NCI-H2227 (cell line): ENCODE data around the gene GRIK4.

Experiments
- DNase-seq: peaks from one replicate; lab custom pipeline; 2025; ENCODE audit not compliant: unreplicated experiment; lab: John Stamatoyannopoulos, UW

Gene GRIK4

DNA sequence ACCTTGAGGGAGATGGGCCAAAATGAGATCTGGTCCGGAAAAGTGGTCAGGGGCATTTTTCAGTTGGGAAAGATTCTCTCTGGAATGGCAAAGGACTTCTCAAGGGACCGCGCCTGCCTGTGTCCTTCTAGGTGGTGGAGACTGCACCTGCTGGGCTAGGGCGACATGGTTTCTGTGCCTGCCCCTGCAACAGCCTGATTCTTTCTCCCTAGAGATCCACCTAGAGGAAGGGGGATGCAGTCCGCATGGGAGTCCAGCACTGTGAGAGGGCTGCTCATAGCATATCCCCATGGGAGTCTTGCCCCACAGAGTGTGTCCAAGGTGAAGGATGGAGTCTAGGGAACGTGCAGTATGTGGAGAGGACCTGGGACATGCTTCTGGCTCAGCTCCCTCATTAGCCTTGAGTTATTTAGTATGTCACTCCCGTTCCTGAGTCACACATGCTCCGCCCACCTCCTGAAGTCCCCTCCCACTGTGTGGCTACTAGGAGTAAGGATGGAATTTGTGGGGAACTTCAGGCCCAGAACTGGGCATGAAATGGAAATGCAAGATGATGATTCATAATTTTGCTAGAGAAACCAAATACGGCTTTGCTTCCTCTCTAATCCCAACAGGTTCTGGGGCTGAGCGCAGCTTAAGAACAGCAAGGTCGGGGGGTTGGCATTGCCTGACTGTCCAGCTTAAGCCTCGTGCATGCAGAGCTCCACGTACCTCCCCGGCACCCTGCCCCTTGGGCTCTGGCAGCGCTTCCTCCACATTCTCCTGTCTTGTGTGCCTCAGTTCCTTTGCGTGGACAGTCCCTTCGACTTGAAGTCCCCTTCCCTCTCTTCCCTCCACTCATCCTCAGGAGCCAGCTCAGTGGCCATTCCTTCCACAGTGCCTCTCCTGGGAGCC is 35.0 kb downstream of the GRIK4 start:
- DNase-seq: no peak

DNA sequence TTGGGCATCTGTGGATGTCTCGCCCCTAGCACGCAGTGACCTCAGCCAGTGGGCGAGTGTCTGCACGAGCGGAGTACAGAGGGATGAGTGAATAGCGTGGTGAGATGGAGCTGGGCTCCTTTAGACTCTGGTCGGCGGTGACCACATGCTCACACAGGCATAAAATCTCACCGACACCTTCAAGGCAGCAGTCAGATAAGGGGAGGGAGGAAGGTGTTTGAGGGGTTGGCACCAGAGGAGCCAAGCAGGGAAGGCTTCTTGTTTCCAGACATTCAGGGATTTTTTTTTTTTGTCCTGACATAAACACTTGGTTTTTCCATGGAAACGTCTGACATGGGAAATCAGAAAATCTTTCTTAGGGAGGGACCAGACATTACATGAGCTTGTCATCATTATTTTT is 35.8 kb downstream of the GRIK4 start:
- no peak for DNase-seq

DNA sequence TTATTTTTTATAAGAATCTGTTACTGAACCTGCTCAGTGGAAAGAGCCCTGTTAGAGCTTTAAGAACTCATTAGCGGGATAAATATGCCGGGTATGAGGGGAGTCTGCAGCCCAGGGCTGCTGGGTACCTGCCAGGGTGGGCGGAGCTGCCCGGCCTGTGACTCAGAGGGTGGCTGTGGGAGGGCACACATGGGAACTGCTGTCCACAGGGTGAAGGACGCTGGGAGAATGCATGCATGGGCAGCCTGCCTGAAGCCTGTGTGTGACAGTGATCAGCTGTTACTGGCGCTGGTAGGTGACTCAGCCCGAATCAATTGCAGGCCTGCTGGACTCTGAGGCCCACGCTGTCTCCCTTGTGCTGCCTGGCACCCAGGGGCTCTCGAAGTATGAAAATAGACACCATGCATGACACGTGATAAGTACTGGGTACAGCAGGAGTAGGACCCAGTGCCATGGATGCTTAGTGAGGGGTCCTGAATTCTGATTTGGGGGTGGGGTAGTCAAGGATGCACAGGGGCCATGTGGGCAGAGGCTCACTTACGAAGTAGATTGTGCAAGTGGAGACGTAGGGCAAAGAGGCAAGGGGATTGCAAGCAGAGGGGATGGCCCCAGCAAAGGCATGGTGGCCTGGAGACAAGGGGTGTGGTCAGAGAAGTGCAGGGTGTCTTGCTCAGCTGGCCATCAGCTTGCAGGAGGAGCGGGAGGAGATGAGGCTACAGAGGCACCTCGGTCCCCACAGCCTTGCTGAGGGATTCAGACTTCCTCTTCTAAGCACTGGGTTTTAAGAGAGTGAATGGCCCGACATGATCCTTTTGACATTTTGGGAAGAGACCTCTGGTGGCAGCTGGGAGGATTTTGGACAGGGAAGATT is 36.5 kb downstream of the GRIK4 start:
- peak; percentile 43 for DNase-seq

DNA sequence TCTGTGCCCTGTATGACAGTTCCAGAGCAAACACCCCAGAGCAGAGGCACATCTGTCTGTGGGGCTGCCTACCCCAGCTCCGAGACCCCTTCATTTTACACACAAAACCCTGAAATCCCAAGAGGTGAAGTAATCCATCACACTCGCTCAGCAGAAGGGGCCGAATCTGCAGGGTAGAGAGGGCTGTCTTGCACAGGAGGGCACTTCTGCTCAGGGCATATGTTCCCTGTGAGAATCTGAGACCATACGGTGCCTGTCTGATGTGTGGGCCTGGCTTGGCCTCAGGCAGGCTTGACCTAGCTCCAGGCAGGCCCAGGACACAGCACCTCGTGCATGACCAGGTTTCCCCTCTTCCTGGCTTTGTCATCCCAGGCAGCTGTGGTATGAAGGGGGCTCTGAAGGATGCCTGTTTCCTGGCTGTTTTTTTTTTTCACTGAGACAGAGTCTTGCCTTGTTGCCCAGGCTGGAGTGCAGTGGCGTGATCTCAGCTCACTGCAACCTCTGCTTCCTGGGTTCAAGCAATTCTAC is 37.2 kb downstream of the GRIK4 start:
- DNase-seq: no peak

DNA sequence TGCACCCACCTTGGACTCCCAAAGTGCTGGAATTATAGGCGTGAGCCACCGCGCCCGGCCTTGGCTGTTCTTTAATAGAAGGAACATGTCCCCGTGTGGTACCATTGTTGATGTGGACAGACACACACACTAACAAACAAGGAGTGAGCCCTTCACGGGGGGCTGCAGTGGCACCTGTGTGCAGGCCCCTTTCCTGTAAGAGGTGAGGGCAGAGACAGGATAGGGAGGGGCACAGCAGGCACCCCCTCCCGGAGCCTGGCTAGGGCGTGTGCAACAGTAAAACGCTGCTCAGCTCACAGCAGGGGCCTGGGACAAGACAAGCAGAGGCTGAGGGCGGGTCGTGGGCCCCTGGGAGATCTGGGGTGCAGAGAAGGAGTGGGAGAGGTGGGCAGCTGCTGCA is 37.8 kb downstream of the GRIK4 start:
- DNase-seq: no peak

DNA sequence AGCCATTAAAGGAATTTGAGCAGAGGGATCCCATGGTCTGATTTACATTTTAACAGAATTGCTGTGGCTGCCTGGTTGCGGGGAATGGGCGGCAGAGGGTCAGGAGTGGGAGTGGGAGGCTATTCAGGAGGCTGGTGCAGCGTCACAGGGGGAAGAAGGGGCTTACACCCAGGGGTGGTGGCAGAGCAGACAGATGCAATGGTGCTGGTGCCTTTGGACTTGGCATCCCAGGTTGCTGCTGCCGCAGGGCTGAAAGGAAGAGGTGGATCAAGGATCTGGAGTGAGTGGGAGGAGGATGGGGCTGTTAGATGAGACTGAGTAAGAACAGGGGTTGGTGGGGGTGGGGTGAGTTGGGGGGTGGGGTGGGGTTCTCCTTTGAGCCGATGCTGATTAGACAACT is 38.5 kb downstream of the GRIK4 start:
- no peak for DNase-seq

DNA sequence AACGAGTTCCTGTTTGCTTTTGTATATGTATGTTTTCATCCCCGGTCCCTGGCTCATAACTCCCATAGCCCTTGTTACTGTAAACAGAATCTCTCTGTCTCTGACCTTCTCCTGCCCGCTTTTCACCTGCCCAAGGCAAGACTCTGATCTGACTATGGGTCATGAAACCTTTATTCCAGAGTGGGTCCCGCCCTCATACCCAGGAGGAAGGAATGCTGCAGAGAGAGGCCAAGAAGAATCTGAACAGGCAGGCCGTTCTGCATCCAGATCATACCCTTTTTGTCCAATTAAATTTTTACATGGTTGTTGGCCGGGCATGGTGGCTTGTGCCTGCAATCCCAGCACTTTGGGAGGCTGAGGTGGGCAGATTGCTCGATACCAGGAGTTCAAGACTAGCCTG is 39.6 kb downstream of the GRIK4 start:
- DNase-seq: no peak

DNA sequence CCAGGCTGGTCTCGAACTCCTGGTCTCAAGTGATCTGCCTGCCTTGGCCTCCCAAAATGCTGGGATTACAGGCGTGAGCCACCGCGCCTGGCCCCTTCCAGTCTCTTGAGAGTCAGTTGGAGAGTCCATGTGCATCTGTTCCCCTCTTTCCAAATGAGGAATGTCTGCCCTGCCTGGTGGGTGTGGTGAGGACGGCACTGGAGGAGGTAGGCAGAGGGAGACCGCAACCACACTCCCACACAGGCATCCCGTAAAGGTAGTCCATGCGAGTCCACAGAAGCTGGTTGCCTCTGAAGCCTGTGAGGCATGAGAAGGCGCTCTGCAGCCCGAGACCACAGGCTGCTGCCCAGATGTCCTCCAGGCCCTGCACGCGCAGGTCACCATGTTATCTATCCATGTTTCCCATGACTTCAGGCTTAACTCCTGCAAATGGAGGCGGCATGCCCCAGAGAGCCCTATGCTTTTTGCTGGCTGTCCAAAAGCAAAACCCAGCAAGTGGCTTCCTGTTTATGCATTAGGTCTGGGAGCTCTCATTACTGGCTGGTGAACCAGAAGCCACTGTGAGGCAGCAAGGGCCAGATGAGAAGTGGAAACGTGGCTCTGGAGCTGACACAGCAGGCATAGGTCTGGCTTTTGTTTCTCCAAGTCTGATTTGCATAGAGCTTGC is 43.4 kb downstream of the GRIK4 start:
- no peak for DNase-seq

DNA sequence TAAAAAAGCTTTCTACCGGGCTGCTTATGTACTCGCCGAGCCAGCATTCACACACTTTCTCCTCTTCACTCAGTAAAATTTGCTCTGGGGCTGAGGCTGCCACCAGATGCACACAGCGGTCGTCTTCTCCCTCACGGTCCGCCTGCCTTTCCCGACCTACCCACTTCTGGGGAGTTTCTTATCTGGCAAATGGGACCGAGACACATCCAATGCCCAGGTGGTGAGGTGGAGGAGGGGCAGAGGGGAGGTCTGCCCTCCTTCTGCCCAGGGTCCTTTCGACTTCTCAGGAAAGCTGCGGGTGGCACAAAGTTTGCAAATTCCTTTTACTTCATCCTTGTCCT is 43.9 kb downstream of the GRIK4 start:
- DNase-seq: no peak

DNA sequence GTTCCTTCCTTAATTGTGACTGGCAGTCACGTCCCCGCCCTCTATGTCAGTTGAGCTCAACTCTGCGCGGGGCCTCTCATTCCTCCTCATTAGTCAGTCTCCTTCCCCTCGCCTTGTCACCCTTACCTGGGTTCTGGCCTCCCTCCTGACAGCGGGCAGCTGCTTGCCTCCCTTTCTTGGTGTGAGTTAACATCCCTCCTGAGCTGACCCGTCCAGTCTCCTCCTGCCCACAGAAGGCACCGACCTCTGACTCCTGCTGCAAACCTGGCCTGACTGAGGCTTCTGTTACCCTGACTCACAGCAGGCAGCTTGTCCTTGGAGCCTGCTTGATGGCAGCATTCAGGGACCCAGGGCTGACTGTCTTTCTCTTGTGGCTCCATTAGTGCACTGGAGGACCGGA is 45.2 kb downstream of the GRIK4 start:
- peak; percentile 34 for DNase-seq

DNA sequence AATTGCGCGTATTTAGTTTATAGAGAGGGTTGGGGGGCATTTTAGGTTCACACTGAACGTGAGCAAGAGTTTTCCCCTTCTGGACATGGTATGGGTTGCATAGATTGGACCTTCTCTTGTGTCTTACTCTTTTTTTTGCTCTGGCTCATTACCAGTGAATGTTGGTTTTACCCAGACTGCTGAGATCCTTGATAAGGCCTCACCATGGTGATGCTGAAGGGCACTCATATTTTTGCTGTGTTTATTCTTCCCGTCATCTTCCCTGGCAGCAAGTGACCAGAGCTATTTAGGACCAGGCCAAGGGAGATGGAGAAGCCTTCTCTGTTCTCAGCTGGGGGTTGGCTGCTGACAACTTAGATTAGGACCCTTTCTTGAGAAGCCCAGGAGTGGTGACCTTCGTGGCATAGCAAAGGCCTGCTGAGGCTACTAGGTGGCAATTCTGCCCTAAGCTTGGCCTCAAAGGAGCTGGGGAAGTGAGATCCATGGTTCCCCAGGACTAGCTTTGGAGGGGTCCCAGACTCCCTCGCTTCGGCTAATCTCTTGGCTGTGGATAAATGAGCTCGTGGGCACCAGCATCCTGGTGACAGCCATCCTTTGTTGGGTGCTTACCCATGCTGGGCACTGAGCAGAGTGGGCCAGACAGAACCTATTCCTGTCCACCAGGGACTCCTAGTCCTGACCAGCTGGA is 47.3 kb downstream of the GRIK4 start:
- DNase-seq: no peak

DNA sequence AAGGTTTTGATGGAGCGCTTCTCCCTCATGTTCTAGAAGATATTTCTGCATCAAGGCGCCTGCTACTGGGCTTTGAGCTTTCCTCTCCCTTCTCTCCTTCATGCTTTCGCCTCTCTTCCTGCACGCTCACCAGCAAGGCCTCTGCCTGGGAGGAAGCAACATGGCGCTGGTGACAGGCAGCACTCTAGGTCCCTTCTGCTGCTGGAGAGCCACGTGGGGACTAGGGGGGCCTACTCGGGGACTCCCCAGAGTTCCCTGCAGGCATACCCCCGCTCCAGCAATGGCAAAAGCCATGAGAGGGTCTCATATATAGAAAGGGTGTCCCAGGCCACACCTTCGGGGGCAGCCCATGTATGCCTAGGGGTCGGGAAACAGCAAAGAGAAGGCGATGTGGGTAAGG is 49.7 kb downstream of the GRIK4 start:
- no peak for DNase-seq

DNA sequence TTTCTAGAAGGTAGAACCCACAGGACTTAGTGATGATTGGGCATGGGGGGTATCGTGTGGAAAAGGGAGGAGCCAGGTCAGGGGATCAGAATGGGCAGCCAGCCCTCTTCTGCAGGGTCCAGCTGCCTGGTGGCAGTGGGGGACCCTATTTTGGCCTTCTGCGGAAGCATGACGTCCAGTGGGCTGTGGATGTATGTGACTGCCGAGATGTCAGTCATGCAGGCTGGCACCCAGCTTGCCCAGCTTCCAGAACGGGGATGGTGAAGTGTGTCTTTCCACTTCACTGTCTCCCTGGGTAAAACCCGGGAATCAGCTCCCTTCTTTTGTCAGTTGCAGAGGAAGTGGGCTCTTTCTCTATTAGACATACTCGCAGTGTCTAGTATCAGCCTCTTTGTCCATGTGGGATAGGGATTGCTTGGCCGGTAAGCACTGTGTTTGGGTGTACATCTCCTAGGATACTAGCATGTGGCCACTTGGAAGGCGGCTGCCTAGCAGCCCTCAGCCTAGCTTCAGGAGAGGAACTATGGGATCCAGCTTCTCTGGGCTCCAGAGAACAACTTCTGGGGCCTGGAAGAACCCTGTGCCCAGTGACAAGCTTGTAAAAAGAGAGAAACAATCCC is 51.4 kb downstream of the GRIK4 start:
- DNase-seq: no peak

DNA sequence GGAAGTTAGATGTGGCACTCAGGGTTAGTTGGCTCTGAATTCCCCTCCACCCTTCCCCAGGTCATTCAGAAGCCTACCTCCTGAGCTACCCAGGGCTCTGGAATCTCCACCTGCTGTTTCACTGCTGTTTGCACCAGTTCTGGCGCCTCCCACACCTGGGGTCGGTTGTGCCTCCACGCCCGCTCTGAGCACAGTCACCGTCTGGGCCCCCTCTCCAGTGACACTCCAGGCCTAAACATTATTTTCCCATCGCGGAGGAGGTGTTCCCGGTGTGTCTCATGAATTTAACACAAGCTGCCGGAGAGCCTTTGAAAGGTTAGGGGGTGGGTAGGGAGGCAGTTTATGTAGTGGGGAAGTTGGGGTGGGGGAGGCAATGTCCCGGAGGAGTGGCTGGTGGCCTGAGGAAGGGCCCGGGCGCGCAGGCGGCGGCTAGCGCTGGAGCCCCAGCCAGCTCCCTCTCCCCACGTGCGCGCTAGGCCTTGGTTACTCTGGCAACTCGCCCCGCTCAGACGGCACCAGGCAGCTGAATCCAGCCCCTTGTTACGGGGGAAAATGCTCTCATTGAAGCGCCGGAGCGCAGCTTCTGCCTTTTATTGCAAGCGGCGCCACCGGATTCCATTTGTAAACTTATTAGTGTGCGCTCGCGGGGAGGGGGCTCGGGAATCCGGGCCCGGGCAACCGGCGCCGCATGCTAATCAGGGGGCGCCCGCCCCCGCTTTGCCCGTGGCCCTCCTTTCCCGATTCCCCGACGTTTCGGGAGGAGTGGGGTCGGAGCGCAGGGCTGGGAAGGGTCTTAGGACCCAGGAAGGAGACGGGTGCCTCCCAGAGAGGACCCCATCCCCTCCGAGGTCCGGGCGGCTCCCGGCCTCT is 52.4 kb downstream of the GRIK4 start:
- peak; percentile 52 for DNase-seq

DNA sequence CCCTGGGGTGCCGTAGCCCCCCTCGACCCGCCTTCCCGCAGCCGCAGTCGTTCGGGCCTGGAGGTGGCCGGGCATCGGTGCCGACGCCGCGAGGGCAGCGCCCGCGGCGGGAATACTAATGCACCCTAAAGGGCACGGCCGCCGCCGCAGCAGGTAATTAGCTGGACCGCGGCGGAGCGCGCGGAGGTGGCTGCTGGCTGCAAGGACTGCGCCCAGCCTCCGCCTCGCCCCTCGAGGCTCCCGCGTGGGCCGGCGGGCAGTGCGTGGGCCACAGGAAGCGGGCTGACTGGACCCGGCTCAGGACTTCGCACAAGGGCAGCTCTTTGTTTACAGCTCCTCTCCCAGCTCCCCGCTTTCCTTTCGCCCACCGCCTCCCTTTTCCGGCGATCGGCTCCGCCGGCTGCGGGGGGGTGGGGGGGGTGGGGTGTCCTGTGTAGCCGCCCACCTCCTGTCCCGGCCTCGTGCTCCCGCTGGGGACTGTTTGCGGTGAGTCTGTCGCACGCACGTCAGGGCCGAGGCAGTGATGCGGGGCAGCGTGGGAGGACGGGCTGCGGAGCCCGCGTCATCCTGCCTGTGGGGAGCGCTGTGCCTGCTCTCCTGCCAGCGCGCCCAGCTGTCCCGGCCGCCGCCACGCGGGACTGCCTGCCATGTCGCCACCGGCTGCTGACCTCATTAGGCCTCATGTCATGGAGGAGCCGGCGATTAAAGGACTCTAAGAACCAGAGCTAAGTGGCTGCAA is 53.2 kb downstream of the GRIK4 start:
- DNase-seq: peak; percentile 14

DNA sequence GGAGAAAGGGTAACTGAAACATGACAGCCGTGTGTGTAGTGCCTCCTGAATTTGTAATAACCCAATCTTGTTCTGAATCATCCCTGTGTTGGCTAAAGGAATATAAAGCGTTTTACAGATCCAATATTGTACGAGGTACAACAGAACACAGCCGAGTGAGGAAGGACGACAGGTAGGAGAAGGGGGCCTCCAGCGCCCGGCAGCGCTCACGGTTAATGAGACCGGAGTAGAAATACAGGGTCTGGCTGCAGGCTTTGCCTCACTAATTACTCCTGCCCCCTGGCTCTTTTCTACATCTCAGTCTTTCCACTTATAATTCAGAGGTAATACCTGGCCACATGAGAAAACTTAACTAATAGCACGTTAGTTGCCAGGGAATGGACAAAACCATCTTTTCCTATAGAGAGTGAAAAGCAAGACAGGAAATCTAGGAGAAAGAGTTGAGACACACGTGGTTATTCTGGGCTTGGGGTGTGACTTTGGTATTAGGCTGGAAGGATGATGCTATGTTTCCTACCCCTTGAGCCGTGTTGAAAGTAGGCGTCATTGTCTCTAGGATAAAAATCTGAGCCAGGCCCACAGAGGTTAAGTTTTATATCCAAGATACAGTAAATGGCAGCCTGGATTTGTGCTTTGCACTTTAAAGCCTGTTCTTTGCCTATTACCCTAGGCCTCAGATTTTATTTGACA is 54.1 kb downstream of the GRIK4 start:
- DNase-seq: no peak

DNA sequence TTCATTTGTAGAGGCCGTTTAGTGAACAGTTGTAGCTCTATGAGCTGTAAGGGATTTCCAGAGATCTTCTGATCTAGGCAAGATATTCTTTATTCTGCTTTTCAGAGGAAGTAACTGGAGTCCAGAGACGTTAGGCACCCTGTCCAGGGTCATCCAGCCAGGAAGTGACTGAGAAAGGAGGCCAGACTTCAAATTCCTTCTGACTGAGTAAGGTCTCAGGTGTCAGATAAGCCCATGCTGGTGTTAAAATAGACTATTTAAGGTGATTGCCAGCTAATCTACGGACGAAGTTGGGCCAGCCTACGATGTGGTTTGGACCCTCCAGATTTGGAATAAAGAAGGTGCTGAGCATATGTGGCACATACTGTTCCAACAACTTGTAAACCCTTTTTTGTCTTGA is 54.6 kb downstream of the GRIK4 start:
- DNase-seq: no peak

DNA sequence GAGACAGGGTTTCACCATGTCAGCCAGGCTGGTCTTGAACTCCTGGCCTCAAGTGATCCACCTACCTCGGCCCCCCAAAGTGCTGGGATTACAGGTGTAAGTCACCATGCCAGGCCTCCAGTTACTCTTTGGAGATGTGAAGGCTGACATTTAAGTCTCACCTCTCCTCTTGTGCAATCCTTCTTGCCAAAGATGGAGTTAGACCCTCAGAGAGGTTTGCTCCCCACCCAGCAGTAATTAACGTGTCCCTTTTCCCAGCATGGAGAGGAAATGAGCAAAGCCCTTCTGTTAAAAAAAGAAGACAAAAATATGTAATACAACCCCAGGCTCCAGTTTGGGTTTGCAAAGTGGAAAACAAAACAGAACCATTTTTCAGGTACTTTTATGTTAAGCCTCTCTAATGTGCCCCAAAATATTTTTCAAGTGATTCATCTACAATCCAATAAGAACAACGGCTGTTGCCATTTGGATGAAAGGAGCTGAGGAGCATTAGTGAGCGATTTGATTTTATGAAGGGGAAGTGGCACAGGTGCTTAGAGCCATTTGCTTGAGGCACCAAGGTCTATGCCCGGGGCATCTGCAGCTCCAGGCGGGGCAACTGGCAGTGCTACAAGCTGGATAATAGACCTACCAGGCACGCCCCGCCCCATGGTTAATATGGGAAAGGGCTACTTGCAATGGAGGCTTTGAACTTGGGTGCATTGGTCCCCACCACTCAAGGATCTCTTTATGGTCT is 57.2 kb downstream of the GRIK4 start:
- DNase-seq: no peak
